IPS DF 19.7 (cell line): ENCODE data around the gene TPPP2.

ENCODE experiments used
- DNase-seq: peaks from one replicate; pipeline ENCODE4 v3.0.0-alpha.2; 2013; ENCODE audit warnings: low read depth, low spot score

Gene TPPP2

GRCh38 chr14:21016413-21017190 lies 13.4 kb upstream of the TPPP2 start:
- no peak for DNase-seq

GRCh38 chr14:21017528-21018245 lies 12.3 kb upstream of the TPPP2 start:
- DNase-seq: no peak

GRCh38 chr14:21018286-21018685 lies 11.7 kb upstream of the TPPP2 start:
- DNase-seq: no peak

GRCh38 chr14:21018781-21019180 lies 11.2 kb upstream of the TPPP2 start:
- no peak for DNase-seq

GRCh38 chr14:21019366-21019765 lies 10.7 kb upstream of the TPPP2 start:
- no peak for DNase-seq

GRCh38 chr14:21020977-21021545 lies 9.0 kb upstream of the TPPP2 start:
- DNase-seq: no peak

- DNase-seq: no peak
Observed at GRCh38 chr14:21022686-21023085, 7.3 kb upstream of the TPPP2 start.

GRCh38 chr14:21023174-21023573 lies 6.8 kb upstream of the TPPP2 start:
- no peak for DNase-seq

GRCh38 chr14:21023817-21024584 lies 6.0 kb upstream of the TPPP2 start:
- DNase-seq: no peak

GRCh38 chr14:21024585-21025370 lies 5.2 kb upstream of the TPPP2 start, which contains the start of gene NDRG2:
NDRG2 (minus strand) TSS chr14:21025061; CDS start chr14:21023315, 1,746 bp downstream.
- no peak for DNase-seq

- no peak for DNase-seq
Observed at GRCh38 chr14:21025371-21026273, 4.4 kb upstream of the TPPP2 start.

- no peak for DNase-seq
Observed at GRCh38 chr14:21026274-21026987, 3.6 kb upstream of the TPPP2 start.

GRCh38 chr14:21026988-21027315 lies 3.1 kb upstream of the TPPP2 start:
- no peak for DNase-seq

GRCh38 chr14:21030531-21030930 lies 514 bp downstream of the TPPP2 start:
- no peak for DNase-seq

GRCh38 chr14:21032326-21033132 lies 2.5 kb downstream of the TPPP2 start:
- DNase-seq: no peak

- no peak for DNase-seq
Observed at GRCh38 chr14:21033133-21033698, 3.2 kb downstream of the TPPP2 start.

GRCh38 chr14:21034707-21035106 lies 4.7 kb downstream of the TPPP2 start, which contains the start of gene RNASE13:
RNASE13 (minus strand) TSS chr14:21034807; CDS start chr14:21034288, 519 bp downstream.
- DNase-seq: no peak

- DNase-seq: no peak
Observed at GRCh38 chr14:21036751-21037150, 6.7 kb downstream of the TPPP2 start.
